Right lobe of liver (tissue), 6 donors: ENCODE measurements around the gene FLNB. TPM values are rescaled to one million over a fixed set of nuclear protein-coding genes. Genes with fewer than 3 reads are reported as not detected.

Source experiments
- ATAC-seq, 4 donors: fragments of 200-7000 bp; cut with Tn5 transposase; one replicate each; pipeline ENCODE4 v1.9.1; 2020; ENCODE audit warnings: mild to moderate bottlenecking in 4 of 4, moderate library complexity in 4 of 4
- DNase-seq, 3 donors: peaks; one replicate each; pipeline ENCODE4 v3.0.0-alpha.2; 2020
- H3K27ac ChIP-seq, 3 donors: fragments of 200-600 bp; one replicate each; pipeline ENCODE4 v1.8.0; 2022
- H3K27me3 ChIP-seq, 2 donors: fragments of 200-600 bp; one replicate each; pipeline ENCODE4 v1.8.0; 2022
- H3K36me3 ChIP-seq, 4 donors: fragments of 200-600 bp; sonication (generic) in 1 of 4; one replicate each; pipeline versions ENCODE4 v1.5.1 to v1.8.0; 2017 to 2022; ENCODE audit warnings: control low read depth in 1 of 4
- H3K4me1 ChIP-seq, 4 donors: fragments of 200-600 bp; sonication (generic) in 1 of 4; one replicate each; pipeline versions ENCODE4 v1.5.1 to v1.8.0; 2017 to 2022; ENCODE audit warnings: control low read depth in 1 of 4
- H3K4me3 ChIP-seq, 3 donors: fragments of 200-600 bp; one replicate each; pipeline ENCODE4 v1.8.0; 2022
- H3K9me3 ChIP-seq, 4 donors: fragments of 200-600 bp; sonication (generic) in 1 of 4; one replicate each; pipeline versions ENCODE4 v1.5.1 to v1.8.0; 2017 to 2022; ENCODE audit warnings: control low read depth in 1 of 4
- POLR2A ChIP-seq: fragments of 450-650 bp; IDR thresholded peaks from one replicate; pipeline ENCODE4 v1.6.1; 2017; ENCODE audit warnings: antibody characterized with exemption, mild to moderate bottlenecking
- WGBS: methylation state at CpG from one replicate; pipeline ENCODE4 v1.1.6; 2018; ENCODE audit warnings: low coverage, low lambda C conversion rate; ENCODE audit not compliant: insufficient coverage; ENCODE audit errors: missing lambda C conversion rate; 5-methylcytosine and 5-hydroxymethylcytosine counted together
- intact Hi-C, 2 donors: fragments of 100-400 bp; cut with DNase I; formaldehyde crosslinking; loops; one replicate each; pipeline versions ENCODE4 v1.11.2 to v1.14.1; 2022
- total RNA-seq, 6 experiments: library from RNA; depleted of rRNA in 2 of 6; stranded (reverse); fragments of >200 nt in 2 of 6; fragmentation: NEBNext Ultra II Directional in 3 of 6; extraction: Animal tissue kit (Norgen Biotek cat#: 25700) in 3 of 6; gene quantifications; one replicate each; pipeline versions ENCODE4 v1.1.0 to v1.2.4, GENCODE V29; 2016 to 2023
- TF ChIP-seq, protein P1 (sequence below), 4 donors: fragments of 200-600 bp in 3 of 4; fragments of 450-650 bp in 1 of 4; IDR thresholded peaks; one replicate each; pipeline versions ENCODE4 v1.5.1 to v1.8.0; 2016 to 2022; ENCODE audit warnings: antibody characterized with exemption in 4 of 4, mild to moderate bottlenecking in 2 of 4
- donor health status: DM: no; HTN: yes; CAD: no.
- donor health status: DM: no; HTN: no; CAD: no.
- donor health status: DM: no; HTN: no; CAD: no.
- donor health status: DM: no; HTN: yes; CAD: no.
- donor health status: DM: no; HTN: yes; CAD: no.

Gene FLNB
- total RNA-seq, 6 experiments from 2014 or later = 48.4 to 109 (median 97.8) TPM

DNA sequence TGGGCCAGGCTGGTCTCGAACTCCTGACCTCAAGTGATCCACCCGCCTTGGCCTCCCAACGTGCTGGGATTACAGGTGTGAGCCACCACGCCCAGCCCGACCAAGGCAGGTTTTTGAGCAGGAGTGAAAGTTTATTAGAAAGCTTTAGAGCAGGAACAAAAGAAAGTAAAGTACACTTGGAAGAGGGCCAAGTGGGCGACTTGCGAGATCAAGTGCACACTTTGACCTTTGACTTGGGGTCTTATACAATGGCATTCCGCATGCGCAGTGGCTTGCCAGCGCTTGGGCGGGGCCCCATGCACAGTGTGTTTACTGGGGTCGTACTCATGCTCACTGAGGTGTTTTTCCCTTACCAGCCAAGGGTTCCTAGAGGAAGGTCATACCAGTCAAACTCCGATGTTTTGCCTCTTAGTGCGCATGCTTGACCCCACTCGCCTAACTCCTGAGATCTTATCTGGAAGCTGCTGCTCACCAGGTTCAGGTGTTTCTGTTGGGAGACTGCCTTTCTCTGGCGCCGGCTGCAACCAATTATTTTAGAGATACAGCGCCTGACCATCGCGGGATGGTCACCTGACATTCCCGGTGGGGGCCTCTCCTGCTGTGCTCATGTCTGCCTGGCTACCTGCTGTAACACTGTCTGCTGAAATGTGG is 46.9 kb upstream of the FLNB start:
- Histone ChIP-seq H3K27me3 (no peaks in the 10 kb centered on the region), H3K27ac (no peak overlapping the region), H3K4me1 (no peaks in the 10 kb centered on the region), H3K36me3 (no peaks in the 10 kb centered on the region), H3K4me3 (no peak overlapping the region), H3K9me3 (no peaks in the 10 kb centered on the region)
- no peak for TF ChIP-seq POLR2A
- TF ChIP-seq, protein P1, sequence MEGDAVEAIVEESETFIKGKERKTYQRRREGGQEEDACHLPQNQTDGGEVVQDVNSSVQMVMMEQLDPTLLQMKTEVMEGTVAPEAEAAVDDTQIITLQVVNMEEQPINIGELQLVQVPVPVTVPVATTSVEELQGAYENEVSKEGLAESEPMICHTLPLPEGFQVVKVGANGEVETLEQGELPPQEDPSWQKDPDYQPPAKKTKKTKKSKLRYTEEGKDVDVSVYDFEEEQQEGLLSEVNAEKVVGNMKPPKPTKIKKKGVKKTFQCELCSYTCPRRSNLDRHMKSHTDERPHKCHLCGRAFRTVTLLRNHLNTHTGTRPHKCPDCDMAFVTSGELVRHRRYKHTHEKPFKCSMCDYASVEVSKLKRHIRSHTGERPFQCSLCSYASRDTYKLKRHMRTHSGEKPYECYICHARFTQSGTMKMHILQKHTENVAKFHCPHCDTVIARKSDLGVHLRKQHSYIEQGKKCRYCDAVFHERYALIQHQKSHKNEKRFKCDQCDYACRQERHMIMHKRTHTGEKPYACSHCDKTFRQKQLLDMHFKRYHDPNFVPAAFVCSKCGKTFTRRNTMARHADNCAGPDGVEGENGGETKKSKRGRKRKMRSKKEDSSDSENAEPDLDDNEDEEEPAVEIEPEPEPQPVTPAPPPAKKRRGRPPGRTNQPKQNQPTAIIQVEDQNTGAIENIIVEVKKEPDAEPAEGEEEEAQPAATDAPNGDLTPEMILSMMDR (IDR thresholded peaks at IDR 0.05) = no peak
- no peak for DNase-seq
- intact Hi-C loops = no loop called here
- 51% methylated on average over 10 of the region's 21 CpGs for WGBS
- no peak for ATAC-seq

DNA sequence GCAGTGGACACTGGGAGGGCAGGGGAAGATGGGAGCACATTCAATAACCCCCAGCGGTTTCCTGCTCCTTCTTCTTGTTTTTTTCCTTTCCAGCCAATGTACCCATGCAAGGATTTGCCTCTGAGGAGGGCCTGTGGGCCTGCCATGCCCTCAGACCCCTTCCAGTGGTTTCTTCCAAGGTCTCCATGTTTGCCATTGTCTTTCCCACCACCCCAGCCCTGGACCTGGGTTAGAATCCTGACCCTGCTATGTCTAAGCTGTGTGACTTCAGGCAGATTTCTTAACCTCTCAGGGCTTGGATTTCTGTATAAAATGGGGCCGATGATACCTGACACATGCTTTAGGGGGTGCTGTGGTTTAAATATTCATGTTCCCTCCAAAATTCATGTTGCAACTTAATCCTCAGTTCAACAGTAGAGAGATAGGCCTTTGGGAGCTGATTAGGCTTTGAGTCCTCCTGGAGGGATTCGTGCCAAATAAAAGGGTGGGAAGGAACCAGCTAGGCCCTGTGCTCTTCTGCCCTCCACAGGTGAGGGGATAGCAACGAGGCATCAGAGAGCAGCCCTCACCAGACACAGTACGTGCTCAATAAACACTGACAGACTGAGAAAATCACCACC is 46.3 kb upstream of the FLNB start:
- peak in 2 of 4 donors; percentile 13 to 45 for ATAC-seq
- H3K36me3 ChIP-seq = no peaks in the 10 kb centered on the region
- 53% methylated on average over 3 of the region's 5 CpGs for WGBS
- no peaks in the 10 kb centered on the region for H3K9me3 ChIP-seq
- H3K4me3 ChIP-seq = no peak overlapping the region
- H3K27ac ChIP-seq = no peak overlapping the region
- intact Hi-C loops = no loop called here
- TF ChIP-seq POLR2A = no peak
- TF ChIP-seq, protein P1 (IDR thresholded peaks at IDR 0.05) = peak in 2 of 4 donors; percentile 15 to 37
- no peaks in the 10 kb centered on the region for H3K4me1 ChIP-seq
- no peak for DNase-seq
- no peaks in the 10 kb centered on the region for H3K27me3 ChIP-seq

DNA sequence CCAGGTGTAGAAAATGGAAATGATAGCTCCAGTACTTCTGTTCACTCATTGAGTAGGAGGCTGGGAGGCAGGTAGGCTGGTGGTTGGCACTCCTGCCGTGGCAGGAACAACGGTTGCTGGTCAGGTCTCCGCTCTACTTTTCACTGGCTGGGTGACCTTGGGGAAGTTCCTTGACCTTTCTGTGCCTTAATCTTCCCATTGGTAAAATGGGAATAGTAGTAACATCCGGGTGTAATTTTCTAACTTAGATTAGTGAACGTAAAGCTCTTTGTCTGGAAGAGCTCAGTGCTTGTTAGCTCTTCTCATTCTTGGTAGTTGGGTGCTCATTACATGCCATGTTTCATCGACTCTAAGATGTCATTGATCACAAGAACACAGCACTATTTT is 45.8 kb upstream of the FLNB start:
- Histone ChIP-seq H3K27me3 (no peaks in the 10 kb centered on the region), H3K4me1 (no peaks in the 10 kb centered on the region), H3K9me3 (no peaks in the 10 kb centered on the region), H3K4me3 (no peak overlapping the region), H3K36me3 (no peaks in the 10 kb centered on the region), H3K27ac (no peak overlapping the region)
- ATAC-seq (no peak), DNase-seq (no peak)
- intact Hi-C loops = no loop called here
- 68% methylated on average over 4 of the region's 6 CpGs for WGBS
- TF ChIP-seq POLR2A = no peak
- TF ChIP-seq, protein P1 (IDR thresholded peaks at IDR 0.05) = no peak

DNA sequence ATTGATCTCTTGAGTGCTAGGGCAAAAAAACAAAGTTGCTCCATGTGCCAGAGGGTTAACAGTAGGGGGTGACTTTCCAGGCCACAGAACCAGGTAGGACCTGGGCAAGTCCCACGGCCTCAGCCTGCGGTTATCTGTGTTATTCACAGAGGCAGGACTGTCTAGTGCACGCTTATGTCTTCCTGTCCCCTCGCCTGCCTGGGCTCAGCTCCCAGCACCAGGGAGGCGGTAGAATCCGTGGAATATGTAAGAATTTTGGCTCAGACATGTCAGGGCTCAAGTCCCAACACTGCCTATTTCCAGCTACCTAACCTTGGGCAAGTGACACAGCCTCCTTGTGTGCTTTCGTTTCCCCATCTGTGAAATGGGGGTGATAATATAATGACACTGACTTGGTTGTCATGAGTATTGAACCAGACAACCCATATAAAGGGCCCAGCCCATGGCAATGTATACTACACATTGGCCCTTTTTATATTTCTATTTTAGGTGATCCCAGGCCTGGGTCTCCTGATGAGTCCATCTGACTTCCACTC is 44.3 kb upstream of the FLNB start:
- intact Hi-C loops = no loop called here
- Histone ChIP-seq H3K4me1 (no peaks in the 10 kb centered on the region), H3K4me3 (no peak overlapping the region), H3K36me3 (no peaks in the 10 kb centered on the region), H3K9me3 (no peaks in the 10 kb centered on the region), H3K27me3 (no peaks in the 10 kb centered on the region), H3K27ac (no peak overlapping the region)
- DNase-seq (no peak), ATAC-seq (peak in 2 of 4 donors; percentile 18 to 30)
- 71% methylated on average over 1 of the region's 7 CpGs for whole genome bisulfite sequencing
- TF ChIP-seq, protein P1 (IDR thresholded peaks at IDR 0.05) = no peak
- TF ChIP-seq POLR2A = no peak
